ENCODE measurements around the gene HOXA9. TPM values are rescaled to one million over a fixed set of nuclear protein-coding genes. Genes with fewer than 3 reads are reported as not detected.
A peak's percentile ranks its signal among the peaks of the same experiment; 100 is the strongest.

Gene HOXA9
- total RNA-seq, 1 experiment from 2014 or later = 91.0 TPM

GRCh38 chr7:27199849-27200760 is 34.8 kb upstream of the HOXA9 start, which contains the start of gene HOXA13:
Gene HOXA13 (minus strand): TSS chr7:27200091. CDS start chr7:27200077, 14 bp downstream.
- no peaks in the 10 kb centered on the region for H3K79me2 ChIP-seq (ENCODE audit: insufficient read depth, low read length)
- no peaks in the 10 kb centered on the region for H3K27me3 ChIP-seq (ENCODE audit: insufficient read depth, low read length)
- intact Hi-C loops (cut with micrococcal nuclease) = loop anchor here (5.0 to 10.0 kb wide), 3 partner anchors 545 to 1425 kb away; partner anchors contain the start of gene TAX1BP1
- POLR2A ChIA-PET = no interaction called here
- no TSS peak for BruUV-seq (replicated peaks)
- peak within 1 kb of the TSS; percentile 71 for H3K9ac ChIP-seq (ENCODE audit: low read length)
- H2AFZ ChIP-seq (ENCODE audit: low read depth, low read length, poor library complexity, severe bottlenecking) = peak within 1 kb of the TSS; percentile 77
- H3K4me1 ChIP-seq (ENCODE audit: control insufficient read depth in 1 of 2, insufficient read depth in 2 of 2, low read length in 2 of 2) = peaks cover 0 to 24% of the 10 kb centered on the region in 2 experiments; a peak in 3 of 4 replicates
- peak; percentile 36 for TF ChIP-seq TCF7L2 (IDR thresholded peaks at IDR 0.05; ENCODE audit: borderline replicate concordance, extremely low read depth, insufficient read depth, insufficient read length)
- TF ChIP-seq CTCF (IDR thresholded peaks at IDR 0.05 in 2 of 3, conservative IDR thresholded peaks at IDR 0.05 in 1 of 3; ENCODE audit: borderline replicate concordance in 1 of 3, insufficient read depth in 1 of 3, low read depth in 2 of 3, low read length in 2 of 3) = no peak
- no peak for TF ChIP-seq EZH2phosphoT487 (IDR thresholded peaks at IDR 0.05; ENCODE audit: borderline replicate concordance)
- TF ChIP-seq POLR2A (IDR thresholded peaks at IDR 0.05; ENCODE audit: borderline replicate concordance, extremely low read depth, insufficient read depth, insufficient read length) = peak; percentile 34
- TF ChIP-seq EGR1 (IDR thresholded peaks at IDR 0.05; ENCODE audit: low read depth) = no peak
- TF ChIP-seq YY1 (IDR thresholded peaks at IDR 0.05; ENCODE audit: extremely low read depth, insufficient replicate concordance, low read depth, low read length) = no peak
- TF ChIP-seq RAD21 (IDR thresholded peaks at IDR 0.05; ENCODE audit: low read depth) = no peak
- TF ChIP-seq MAX (IDR thresholded peaks at IDR 0.05) = peak; percentile 64
- no peak for TF ChIP-seq SRF (IDR thresholded peaks at IDR 0.05; ENCODE audit: low read depth)
- TF ChIP-seq ATF3 (IDR thresholded peaks at IDR 0.05) = no peak
- peak; percentile 78 for TF ChIP-seq POLR2AphosphoS5 (IDR thresholded peaks at IDR 0.05; ENCODE audit: low read depth, low read length)
- no peak for TF ChIP-seq ELF1 (IDR thresholded peaks at IDR 0.05; ENCODE audit: borderline replicate concordance, low read depth)
- no peak for TF ChIP-seq SP1 (IDR thresholded peaks at IDR 0.05; ENCODE audit: low read depth)
- TF ChIP-seq FOSL1 (IDR thresholded peaks at IDR 0.05; ENCODE audit: low read depth) = no peak
- no peak for TF ChIP-seq CBX3 (IDR thresholded peaks at IDR 0.05; ENCODE audit: low read depth)
- TF ChIP-seq ZFX (IDR thresholded peaks at IDR 0.05) = 0 out of 2 replicates have a peak, but pooled peaks have one; percentile 2
- no peaks in the 10 kb centered on the region for H3K9me3 ChIP-seq (ENCODE audit: control insufficient read depth in 1 of 2, insufficient read depth in 1 of 2, low read depth in 1 of 2, low read length in 2 of 2)
- H3K36me3 ChIP-seq (ENCODE audit: control insufficient read depth in 1 of 2, insufficient read depth in 2 of 2, low read length in 2 of 2) = no peaks in the 10 kb centered on the region
- H3K4me2 ChIP-seq (ENCODE audit: low read length) = peak within 1 kb of the TSS; percentile 95
- peak; percentile 92 for ATAC-seq
- RAD21 ChIA-PET (ENCODE audit: low non-redundant PET in 1 of 2, low total read pairs in 2 of 2, uncharacterized antibody in 2 of 2, unreplicated experiment in 2 of 2) = interaction anchor here in 1 of 2 experiments (1.3 kb wide), 1 partner anchor 721 kb away, joined by 4 read pairs; no protein-coding TSS in a partner anchor
- H3K9me2 ChIP-seq (ENCODE audit: insufficient read depth) = no peaks in the 10 kb centered on the region
- CTCF ChIA-PET = interaction anchor here (1.0 to 2.6 kb wide), 7 partner anchors 9 to 897 kb away, joined by 3 to 11 read pairs (median 5); no protein-coding TSS in a partner anchor
- peak within 1 kb of the TSS; percentile 49; the same call in 1 of the 2 replicates for H3K27ac ChIP-seq (ENCODE audit: low read depth, low read length)
- peak within 1 kb of the TSS; percentile 64 to 73 for H3K4me3 ChIP-seq (replicated peaks in 1 of 2; ENCODE audit: low read depth in 1 of 2, low read length in 2 of 2)
- DNase-seq (ENCODE audit: low read depth, low spot score) = peak; percentile 48
- H4K20me1 ChIP-seq (ENCODE audit: insufficient read depth) = no peaks in the 10 kb centered on the region
